Retinal pigment epithelial cell (primary cell): ENCODE measurements around the gene OR1I1.

ENCODE experiments used
- DNase-seq: peaks from one replicate; pipeline ENCODE4 v3.0.0-alpha.2; 2010; ENCODE audit warnings: low read depth
- H3K4me3 ChIP-seq: 2 replicates; pipeline ENCODE4 v1.5.1; 2011; ENCODE audit warnings: mild to moderate bottlenecking, low read length, control low read depth, moderate library complexity
- TF ChIP-seq, protein P1 (sequence below): conservative IDR thresholded peaks from 2 replicates; pipeline ENCODE4 v1.5.1; 2011; ENCODE audit warnings: low read depth, low read length, control low read depth, inconsistent platforms

Gene OR1I1

DNA sequence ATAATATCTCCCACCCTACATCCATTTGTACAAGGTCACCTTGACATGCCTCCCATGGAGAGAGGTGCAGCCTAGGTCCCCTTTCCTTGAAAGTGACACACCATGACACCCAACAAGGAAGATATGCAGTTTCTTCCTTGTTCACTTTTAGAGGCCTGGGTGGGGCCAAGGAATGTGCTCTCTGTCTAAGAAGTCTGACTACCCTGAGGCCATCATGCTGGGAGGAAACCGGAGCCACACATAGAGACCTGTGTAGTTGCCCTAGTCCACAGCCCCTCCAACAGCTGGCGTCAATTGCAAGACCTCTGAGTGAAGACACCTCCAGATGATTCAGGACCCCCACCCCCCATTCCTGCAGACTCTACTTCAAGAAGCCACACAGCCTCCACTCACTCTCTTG, 36.2 kb downstream of the OR1I1 start:
- TF ChIP-seq, protein P1, sequence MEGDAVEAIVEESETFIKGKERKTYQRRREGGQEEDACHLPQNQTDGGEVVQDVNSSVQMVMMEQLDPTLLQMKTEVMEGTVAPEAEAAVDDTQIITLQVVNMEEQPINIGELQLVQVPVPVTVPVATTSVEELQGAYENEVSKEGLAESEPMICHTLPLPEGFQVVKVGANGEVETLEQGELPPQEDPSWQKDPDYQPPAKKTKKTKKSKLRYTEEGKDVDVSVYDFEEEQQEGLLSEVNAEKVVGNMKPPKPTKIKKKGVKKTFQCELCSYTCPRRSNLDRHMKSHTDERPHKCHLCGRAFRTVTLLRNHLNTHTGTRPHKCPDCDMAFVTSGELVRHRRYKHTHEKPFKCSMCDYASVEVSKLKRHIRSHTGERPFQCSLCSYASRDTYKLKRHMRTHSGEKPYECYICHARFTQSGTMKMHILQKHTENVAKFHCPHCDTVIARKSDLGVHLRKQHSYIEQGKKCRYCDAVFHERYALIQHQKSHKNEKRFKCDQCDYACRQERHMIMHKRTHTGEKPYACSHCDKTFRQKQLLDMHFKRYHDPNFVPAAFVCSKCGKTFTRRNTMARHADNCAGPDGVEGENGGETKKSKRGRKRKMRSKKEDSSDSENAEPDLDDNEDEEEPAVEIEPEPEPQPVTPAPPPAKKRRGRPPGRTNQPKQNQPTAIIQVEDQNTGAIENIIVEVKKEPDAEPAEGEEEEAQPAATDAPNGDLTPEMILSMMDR, result no peak
- H3K4me3 ChIP-seq, result no peak overlapping the region
- DNase-seq, result no peak

DNA sequence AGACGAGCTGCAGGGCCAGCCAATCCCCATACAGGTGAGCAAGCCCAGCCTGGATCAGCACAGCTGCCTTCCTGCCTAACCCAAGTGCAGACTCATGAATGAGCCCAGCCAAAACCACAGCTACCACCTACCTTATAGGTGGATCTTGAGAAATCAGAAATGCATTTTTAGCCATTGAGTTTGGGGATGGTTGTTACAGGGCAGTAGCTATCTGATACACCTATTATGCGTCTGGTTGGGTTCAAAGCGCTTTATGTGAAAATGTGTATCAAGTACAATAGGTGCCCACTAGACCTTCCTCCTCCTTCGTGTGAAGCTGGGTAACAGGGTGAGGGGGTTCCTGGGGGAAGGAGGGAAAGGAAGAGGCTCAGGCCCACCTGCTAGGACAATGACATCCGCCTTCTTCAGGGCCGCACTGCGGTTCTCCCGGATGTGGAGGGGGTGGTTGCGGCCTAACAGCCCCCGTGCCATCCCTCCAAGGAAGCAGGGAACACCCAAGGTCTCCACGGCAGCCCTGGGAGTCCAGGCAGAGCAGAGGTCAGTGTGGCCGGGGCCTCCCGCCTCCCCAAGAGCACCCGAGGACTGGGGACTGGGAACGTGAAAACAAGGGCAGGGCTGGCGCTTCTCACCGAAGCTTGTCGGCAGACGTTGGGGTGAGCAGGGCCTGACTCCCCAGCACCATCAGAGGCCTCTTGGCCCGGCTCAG, 36.9 kb downstream of the OR1I1 start:
- DNase-seq, result no peak
- TF ChIP-seq, protein P1, result no peak

DNA sequence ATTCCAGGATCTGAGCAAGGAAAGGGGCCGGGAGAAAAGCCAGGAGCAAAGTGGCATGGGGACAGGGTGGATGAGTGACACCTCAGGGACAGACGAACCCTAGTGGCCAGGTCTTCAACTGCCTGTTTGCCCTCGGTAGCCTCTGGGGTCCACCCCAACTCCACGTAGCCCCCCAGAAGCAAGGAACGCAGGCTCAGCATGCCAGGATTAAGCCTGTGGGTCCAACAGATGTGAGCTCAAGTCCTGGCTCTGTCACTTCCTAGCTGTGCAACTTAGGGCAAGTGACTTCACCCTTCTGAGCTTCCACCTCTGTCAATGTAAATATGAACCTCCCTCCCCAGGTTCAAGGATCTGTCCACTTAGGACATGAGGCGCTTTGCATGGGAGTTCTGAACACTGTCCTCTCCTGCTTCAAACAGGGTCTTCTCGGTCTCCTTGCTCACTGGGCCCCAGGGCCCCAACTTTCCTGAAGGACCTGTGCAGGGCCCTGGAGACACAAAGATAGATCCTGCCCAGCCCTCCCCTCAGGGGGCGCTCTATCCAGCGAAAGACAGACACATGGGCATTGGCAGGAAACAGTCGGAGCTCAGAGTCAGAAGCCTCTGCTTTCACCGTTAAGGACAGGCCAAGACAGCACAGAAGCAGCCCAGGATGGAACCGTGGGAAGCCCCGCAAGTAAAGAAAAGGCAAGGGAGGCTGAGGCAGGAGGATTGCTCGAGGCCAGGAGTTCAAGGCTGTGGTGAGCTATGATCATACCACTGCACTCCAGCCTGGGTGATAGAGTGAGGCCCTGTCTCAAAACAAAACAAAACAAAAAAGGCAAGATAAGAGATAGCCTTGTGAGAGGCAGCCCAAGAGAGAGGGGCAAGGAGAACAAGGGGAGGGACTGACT, 38.4 kb downstream of the OR1I1 start:
- TF ChIP-seq, protein P1, result peak; percentile 11
- H3K4me3 ChIP-seq, result no peak overlapping the region

More for the DNA sequence above, 36.9 kb downstream of the OR1I1 start:
- H3K4me3 ChIP-seq, result no peak overlapping the region

DNA sequence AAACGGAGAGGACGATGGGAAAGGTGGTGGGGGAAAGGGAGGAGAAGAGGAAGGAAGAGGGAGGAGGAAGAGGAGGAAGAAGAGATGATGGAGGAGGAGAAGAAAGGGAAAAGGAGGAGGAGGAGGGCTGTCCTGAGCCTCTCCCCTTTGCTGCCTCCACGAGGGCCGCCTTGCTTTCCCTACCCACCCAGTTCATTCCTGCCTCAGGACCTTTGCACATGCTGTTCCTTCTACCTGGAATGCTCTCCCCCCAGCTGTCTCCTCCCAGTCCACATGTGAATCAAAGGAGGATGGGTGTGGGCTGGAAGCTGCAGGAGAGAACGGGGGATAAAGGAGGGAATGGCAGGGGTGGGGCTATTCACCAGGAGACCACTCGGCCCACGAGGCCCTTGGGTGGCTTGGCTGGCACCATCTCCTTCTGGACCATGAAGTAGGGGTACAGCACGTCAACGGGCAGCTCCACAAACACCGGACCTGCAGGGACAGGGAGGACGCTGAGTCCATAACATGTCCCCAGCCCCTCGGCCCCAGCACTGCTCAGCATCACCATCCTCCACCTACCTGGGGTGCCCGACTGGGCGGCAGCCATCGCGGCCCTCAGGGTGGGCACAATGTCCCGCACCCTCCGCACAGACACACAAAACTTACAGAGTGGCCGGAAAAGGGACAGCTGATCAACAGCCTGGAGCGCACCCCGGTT, 40.5 kb downstream of the OR1I1 start:
- no peak for DNase-seq
- H3K4me3 ChIP-seq, result no peak overlapping the region
- TF ChIP-seq, protein P1, result no peak

More for the DNA sequence above, 38.4 kb downstream of the OR1I1 start:
- no peak for DNase-seq

DNA sequence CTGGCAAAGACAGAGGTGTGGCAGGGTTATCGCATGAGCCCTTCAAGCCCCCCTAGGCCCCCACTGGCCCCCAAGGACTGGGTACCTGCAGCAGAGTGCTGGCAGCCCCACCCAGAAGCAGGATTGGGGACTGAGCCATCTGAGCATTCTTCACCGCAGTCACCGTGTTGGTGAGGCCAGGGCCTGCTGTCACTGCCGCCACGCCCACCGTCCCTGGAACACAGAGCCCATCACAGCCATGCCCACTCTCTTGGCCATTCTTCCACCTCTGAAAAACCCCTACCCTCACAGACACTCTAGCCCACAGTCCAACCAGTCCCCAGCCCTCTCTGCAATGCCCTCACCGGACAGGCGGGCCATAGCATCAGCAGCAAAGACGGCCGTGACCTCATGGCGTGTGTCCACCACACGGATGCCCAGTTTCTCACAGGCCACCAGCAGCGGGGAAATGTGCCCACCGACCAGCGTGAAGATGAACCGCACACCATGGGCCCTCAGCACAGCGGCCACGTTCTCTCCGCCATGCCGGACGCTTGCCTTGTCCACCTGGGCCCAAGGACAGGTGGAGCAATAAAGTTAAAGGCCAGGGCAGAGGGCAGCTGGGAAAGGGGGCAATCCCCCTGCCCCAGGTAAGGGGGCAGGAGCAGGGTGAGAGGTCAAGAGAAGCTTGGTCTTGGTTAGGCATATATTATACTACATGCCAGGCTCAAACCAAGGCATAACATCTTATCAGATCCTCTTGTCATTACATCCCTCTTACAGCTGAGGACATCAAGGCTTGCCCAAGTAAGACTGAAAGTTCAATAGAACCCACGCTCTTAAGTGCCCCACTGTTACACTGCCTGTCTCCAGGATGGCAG, 41.2 kb downstream of the OR1I1 start:
- TF ChIP-seq, protein P1, result no peak
- DNase-seq, result no peak
- H3K4me3 ChIP-seq, result peak overlapping the region; percentile 81

DNA sequence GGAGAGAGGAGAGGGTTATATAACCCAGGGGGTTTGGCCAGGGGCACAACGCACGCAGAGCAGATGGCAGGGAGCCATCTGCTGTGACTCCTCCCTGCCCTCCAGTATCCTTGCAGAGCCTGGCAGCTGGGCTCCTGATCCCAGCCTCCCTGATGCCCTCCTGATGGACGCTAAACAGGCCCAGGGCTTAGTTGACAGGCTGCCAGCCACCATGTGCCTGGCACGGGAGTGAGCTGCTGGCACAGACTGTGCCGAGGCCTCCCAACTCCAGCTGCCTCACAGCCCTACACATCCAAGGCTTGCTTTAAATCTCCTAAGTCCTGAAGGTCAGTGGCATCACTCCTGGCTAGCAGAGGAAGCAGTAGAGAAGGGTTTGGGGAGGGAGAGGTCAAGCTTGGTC, 41.9 kb downstream of the OR1I1 start:
- DNase-seq, result peak; percentile 65
- peak overlapping the region; percentile 81 for H3K4me3 ChIP-seq
- TF ChIP-seq, protein P1, result no peak
